HCEC 1CT (cell line): Measurements from ENCODE around the gene TNP1.

ENCODE experiments used
- DNase-seq: peaks from one replicate; pipeline ENCODE4 v3.0.0-alpha.2; 2017

The TNP1 gene, protein sequence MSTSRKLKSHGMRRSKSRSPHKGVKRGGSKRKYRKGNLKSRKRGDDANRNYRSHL

DNA sequence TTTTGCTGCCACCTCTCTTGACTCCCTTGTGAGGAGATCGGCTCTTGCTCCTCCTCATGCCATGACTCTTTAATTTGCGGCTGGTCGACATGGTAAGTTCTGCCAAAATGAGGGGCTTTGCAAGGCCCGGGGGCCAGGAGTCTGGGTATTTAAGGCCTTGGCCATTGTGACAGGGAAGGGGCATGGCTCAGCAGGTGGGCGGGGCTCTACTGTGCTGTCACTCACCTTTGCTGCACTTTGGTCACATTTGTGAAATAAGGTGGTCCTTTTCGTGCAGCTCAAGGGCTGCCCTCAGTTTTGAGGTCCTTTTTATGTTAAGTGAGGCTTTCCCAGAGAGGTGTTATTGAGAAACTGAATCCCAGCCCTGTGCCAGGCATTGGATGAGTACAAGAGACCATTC, at the start of gene TNP1:
TSS of gene TNP1 (minus strand) at position 121 of the 400 bp plus-strand sequence. CDS start at position 91, 30 bp downstream.
- DNase-seq: no peak

DNA sequence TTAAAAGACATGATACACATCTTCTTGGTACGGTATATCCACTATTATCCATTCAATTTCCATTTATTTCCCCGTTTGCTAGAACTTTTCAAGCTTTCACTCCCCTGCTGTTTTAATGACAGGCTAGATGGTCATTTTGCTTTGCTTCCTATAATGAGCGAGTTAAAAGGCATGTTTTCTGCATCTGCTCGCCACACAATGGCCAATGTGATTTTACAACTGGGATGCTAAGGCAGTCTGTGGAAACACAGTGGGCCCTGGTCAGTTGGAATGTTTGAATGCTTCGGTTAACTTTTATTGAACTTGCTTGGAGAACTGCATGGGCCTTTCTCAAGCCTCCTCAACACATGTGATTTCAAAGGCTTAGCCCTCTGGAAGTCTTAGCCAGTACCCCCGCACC, 48.4 kb upstream of the TNP1 start:
- DNase-seq: no peak

DNA sequence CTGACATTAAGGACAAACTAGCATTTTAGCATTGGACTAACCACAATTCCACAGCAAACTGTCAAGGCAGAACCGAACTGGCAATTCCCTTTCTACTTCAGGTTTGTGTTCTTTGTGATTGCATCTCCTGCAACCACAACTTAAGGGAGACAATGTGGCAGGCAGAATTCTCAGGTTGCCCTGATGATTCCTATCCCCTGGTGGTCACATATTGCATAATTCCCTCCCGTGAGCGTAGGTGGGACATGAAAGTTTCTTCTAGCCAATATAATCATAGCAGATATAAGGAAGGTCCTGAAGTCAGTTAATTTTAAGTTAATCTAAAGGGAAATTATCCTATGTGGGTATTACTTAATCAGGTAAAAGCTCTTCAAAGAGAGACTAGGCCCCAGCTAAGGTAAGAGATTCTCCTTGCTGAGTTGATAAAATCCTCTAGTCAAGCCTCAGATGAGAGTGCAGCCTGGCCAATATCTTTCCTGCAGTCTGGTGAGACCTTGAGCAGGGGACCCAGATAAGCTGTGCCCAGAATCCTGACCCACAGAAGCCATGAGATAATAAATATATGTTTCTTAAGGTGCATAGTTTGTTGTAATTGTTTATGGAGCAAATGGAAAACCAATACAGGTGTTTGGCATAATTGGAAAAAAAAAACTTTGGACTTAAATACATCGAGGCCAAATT, 45.9 kb upstream of the TNP1 start:
- DNase-seq: no peak

DNA sequence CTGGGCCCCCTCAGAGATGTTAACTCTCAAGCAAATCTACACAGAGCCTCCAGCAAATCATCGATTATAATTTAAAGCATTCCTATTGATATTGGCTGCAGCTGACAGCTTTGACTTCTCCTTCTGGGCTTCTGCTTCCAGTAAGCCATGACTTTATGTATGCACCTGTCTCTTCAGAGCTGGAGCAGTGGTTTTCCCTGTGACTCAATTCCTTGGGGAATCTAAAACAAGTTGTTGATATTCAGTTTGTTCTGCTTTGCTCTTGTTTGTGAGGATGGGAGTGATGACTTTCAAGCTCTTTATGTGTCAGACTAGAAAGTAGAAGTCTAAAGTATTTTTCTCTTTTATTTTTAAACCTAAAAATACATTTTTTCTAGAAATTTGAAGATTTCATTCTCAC, 45.1 kb upstream of the TNP1 start:
- no peak for DNase-seq

DNA sequence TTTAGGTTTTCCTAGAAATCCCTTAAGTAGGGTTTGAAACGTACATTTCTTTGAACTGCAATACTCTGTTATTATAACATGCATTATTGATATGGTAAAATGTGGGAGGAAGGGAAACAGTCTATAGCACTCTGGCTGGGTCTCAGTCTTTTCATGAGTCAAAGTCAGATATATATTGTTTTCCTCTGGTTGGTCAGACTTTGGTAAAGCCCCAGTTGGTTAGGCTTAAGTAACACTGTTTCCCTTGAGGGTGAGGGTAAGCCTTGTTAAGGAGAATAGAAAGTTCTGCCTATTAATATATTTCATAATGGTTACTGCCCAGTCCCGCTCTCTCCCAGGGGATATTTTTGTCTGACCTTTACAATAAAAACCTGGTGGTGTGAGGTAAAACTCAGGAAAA, 44.7 kb upstream of the TNP1 start:
- DNase-seq: no peak

DNA sequence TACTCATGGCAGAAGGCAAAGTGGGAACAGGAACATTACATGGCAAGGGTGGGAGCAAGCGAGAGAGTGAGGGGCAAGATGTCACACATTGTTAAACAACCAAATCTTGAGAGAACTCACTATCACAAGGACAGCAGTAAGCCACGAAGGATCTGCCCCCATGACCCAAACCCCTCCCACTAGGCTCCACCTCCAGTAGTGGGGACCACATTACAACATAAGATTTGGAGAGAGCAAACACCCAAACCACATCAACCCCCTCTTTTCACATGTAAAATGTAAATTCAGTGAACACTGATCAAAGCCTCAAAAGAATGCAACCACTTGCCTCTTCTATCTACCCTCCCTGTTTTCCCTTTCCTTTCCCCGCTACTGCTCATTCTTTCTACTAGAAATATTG, 43.6 kb upstream of the TNP1 start:
- DNase-seq: no peak

DNA sequence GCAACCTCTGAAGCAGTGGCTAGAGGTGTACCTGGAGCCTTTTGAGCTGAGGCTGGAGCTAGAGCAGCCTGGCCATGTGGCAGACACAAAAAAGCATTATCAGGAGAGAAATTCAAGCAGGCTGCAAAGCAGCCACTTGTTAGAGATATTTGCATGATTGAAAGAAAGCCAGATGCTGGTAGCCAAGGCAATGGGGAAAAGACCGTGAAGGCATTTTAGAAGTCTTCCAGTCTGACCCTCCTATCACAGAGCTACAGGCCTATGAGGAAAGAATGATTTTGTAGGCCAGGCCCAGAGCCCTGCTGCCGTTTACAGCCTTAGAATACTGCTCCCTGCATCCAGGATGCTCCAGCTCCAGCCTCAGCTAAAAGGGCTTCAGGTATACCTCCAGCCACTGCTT, 41.4 kb upstream of the TNP1 start:
- no peak for DNase-seq

DNA sequence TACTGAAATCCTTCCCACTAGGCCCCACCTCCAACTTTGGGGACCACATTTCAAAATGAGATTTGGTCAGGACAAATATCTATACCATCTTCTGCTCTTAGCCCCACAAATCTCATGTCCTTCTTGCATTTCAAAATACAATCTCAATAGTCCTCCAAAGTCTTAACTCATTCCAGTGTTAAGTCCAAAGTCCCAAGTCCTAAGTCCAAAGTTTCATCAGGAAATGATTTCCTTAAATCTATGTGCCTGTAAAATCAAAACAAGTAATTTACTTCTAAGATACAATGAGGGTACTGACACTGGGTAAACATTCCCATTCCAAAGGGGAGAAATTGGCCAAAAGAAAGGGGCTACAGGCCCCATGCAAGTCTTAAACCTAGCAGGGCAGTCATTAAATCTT, 40.5 kb upstream of the TNP1 start:
- no peak for DNase-seq

DNA sequence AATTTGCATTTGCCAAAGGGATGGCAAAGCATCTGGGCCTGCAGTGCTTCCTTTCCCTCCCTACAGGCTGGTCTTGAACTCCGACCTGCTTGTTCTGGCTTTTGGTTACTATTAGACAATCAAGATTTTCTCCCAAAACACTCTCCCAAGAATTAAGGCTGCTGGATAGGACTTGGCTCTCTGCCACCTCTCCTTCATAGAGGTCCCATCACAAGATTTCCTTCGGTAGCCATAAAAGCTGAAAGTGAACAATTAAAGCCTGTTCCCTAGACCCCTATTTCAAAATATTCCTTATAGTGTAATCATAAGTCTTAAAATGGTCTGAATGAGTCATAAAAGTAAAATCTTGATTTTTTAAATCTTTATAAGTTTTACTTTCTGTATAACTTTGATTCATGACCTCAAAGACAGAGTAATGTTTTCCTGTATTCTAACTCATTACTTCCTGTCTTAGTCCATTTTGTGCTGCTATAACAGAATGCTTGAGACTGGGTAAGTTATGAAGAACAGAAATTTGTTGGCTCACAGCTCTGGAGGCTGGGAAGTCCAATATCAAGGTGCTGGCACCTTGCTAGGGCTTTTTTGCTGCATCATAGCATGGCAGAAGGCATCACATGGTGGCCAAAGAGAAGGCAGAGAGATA, 37.8 kb upstream of the TNP1 start:
- DNase-seq: no peak

DNA sequence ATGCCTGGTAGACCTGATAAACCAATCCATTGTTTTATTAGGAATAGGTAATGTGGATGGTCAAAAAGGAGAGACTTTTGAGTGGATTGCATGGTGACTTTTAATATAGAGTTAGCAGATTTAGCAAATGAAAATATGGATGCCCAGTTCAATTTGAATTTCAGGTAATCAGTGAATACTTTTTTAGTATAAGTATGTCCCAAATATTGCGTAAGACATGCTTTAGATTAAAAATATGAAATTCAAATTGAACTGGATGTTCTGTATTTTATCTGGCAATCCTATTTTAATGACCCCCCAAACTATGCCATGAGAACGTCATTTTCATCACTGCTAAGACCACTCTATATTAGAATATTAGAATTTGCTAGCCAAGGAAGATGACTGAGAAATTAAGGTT, 30.3 kb upstream of the TNP1 start:
- DNase-seq: no peak

DNA sequence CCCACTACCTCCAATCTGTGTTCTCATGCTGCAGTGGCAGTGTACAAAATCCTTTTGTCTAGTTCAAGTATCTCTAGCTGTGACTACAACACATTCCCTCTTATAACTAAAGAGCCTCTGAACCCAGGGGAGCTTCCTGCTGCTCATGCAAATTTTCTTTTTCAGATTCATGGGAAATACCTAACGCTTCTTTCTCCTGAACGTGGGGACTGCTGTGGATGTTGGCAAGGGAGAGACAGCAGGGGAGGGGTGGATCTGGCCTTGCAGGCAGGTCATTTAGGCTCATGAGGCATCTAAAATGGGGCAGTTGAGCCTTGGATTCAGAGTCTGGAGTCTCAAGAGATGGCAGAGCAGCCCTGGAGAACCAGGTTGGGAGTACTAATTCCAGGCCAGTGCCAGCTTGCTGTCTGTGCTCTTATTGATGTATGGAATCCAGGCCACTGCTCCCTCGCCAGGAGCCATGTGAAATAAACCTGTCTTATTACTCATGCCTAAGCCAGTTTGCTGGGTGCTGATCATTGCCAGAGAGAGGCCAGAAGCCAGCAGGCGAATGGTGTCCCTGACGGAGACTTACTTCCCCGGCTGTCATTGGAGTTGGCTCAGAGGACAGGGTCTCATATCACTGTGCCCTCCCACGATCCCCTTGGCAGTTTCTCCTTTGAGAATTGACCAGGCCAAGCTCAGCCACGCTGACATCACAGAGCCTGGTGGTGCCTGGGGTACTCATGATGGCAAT, 29.2 kb upstream of the TNP1 start:
- DNase-seq: no peak

DNA sequence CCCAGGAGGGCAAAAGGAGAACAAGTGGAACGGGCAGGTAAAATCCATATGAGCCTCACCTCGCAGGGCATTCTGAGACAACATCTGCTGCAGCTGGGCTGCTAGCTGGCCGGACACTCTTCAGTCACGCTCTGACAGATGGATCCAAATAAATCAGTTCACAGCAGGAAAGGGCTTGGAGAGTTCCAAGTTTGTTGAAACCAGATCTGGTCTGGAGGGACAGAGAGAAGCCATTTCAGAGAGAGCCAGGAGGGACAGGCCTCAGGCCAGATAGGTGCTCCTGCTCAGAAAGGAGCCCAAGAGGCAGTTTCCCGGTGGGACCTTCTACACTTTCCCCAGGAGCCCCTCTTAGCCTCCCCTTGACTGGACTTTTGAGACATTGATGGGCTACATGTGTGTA, 28.2 kb upstream of the TNP1 start:
- DNase-seq: no peak

DNA sequence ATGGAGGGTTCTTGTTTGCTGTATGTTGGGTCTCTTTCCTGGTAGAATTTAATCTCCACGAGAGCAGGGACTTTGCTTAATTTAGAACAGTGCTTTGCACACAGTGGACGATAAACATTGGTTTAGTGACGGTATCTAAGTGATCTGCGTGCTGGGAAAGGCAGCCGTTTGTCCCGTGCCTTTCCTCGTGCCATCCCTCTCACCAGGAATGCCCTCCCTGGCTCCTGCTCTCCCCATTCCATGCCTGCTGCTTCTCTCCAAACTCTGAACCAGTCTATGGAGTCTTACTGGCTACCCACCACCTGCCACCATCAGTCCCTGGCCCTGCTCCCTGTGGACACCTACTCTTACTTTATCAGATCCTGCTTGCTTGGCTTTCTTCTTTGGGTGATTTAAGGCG, 27.3 kb upstream of the TNP1 start:
- no peak for DNase-seq

DNA sequence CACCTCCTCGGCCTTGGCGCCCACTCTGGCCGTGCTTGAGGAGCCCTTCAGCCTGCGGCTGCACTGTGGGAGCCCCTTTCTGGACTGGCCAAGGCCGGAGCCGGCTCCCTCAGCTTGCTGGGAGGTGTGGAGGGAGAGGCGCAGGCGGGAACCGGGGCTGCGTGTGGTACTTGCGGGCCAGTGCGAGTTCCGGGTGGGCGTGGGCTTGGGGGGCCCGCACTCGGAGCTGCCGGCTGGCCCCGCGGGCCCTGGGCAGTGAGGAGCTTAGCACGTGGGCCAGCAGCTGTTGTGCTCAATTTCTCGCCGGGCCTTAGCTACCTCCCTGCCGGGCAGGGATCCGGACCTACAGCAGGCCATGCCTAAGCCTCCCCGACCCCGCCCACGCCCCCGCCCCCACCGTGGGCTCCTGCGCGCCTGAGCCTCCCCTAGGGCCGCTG, 25.3 kb upstream of the TNP1 start:
- DNase-seq: no peak

DNA sequence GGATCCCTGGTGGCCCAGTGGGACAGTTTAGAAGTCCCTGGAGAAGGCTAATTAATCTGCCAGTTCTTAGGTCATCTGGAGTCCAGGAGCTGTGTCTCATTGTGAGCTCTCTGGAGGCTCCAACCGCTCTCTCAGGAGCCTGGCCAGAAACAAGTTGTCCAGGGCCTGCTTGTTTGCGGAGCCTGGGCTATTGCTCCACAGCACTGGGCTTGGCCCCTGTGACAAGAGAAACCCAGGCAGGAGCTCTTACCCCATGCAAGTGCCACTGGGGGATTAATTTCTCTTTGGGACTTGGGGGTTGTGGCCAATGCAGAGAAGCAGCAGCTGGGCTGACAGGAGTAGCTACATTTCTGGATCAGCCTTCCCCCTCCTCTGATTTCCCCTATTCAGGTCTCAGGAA, 24.5 kb upstream of the TNP1 start:
- DNase-seq: no peak

DNA sequence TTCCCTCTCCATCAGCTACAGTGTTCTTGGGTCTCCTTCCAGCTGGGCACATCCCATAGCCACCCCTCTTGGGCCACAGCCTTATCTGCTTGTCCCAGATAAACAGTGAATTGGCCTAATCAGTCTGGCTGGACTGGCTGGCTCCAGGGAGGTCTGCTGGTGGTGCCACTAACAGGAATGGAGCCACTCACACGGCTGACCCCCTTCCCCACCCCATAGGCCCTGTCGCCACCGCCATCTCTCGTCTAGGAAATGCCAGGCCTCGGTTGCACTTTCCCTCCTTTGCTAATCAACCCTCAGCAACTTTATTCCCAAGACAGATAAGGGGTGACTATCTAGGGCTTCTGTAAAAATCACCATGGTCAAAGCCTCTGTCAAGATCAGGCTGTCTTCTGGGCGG, 23.0 kb upstream of the TNP1 start:
- no peak for DNase-seq

DNA sequence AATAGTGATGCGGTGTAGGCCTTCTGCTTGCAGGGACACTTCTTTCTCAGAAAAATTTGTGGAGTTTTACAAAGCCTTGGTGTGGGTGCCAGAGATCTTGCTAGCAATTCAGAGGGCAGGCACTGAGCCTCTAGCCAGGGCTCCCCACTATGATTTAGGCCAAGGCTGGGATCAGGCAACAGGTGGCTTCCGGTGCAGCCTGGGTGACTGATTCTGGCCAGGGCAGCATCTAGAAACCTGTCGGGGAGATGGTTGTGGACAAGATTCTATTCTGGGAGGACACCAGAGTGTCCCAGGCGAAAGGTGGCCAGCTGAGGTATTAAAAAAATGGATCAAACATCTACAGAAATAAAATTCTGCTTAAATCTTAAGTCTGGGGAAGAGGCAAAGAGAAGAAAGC, 21.5 kb upstream of the TNP1 start:
- no peak for DNase-seq

DNA sequence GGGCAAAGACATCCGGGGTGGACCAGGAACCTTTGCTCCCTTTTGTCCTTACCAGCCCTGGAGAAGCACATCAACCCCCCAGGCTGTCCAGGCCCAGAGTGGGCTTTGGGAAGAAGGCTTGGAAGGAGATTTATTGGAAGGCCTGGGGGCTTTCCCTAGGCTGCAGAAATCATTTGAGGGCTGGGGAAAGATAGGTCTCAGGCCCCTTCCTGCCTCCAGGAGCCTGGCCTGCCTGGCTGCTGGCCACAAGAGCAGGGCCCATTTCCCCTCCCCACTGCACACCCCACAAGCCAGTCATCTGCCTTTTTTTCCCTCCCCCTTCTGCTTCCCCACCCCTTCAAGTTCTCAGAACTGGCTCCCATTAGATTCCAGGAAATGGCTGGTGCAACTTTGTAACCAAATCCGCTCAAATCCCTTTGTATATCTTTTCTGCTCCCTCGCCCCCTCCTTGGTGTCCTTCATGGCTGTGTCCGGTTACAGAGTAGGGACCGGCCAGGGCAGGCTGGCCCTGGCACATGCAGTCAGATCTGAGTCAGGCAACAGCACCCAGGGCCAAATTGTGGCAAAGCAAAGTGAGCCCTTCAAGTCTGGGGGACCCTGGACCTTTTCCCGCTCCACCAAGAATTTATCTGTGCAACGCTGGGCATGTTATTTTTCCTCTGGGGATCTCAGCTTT, 20.8 kb upstream of the TNP1 start:
- no peak for DNase-seq

DNA sequence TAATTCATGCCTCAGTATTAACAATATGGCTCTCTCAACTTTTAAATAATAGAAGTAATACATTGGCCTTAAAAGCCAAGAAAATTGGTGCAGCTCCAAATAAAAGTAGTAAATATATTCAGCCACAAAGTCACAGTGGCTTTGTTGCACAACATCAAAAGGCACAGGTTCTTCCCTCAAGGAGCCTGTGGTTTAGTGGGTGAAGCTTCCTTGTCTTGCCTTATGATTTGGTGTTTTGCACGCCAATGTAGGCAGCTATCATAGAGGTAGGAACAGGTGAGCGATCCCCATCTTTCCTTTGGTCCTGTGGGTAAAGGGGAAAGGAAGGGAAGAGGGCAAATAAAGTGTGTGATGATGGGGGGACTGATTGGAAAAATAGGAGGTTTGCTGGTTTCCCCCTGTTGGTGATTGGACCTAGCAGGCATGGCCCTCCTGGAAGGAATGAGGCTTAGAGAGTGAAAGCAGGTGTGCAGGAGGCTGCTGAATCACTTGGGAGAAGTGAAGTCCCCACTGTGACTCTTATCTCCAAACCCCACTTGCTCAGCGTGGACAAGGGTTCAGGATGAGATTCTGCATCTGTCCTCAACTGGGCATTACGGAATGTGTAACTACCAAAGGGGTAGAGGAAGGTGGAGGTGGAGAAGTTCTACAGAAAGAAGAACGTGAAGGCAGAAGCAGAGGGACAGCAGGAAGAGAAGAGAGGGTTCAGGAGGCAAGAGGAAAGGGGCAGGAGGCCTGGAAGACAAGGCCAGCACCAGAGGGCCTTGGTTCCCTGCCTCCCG, 20.1 kb upstream of the TNP1 start:
- DNase-seq: no peak

DNA sequence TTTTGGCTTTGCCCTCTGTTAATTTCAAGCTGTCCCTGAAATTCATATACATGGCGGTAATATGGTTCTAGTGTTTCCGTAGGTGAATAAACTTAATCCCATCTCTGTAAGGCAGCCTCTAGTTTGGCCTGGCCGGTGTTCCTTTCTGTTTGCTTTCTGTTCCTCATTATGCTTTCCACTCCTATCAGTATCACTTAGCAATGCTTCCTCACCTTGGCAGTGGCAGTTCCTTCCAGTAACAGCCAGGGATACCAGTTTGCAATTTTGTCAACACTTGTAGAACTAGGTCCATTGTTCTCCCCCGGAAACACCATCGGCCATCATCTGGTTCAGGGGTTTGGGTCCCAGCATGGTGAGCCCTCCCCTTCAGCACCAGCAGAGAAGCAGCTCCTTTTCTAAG, 18.2 kb upstream of the TNP1 start:
- no peak for DNase-seq

DNA sequence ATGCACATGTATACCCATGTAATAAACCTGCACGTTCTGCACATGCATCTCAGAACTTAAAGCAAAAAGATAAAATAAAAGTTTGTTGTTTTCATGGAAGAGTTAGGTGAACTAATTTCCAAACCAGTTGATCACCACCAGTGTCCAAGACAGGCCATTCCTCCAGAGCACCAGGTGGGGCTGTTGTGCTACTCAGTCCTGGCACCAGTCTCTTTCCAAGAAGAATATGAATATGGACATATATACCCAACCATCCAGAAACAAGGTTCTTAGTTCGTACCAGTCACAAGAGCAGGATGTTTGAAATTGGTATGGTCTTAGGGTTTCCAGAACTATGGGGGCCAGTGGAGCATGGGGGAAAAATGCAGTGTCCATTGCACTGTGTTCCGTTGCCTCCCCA, 17.2 kb upstream of the TNP1 start:
- peak; percentile 32 for DNase-seq

DNA sequence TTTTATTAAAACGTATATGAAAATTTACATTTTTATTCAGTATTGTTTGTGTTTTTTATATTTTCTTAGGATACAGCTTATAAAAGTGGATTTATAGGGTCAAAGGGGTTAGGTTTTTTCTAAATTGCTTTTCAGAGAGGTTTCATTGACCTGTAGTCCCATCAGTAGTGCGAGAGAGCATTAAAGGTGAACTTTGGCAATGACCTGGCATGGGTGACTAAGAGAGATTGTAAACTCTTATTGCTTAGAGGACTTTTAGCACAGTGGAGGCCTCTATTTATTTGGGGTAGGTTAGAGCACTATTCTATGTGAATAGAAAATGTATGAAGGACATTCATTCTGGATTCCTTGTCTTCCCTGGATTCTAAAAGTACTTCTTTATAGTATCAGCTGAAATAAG, 16.0 kb upstream of the TNP1 start:
- DNase-seq: no peak

DNA sequence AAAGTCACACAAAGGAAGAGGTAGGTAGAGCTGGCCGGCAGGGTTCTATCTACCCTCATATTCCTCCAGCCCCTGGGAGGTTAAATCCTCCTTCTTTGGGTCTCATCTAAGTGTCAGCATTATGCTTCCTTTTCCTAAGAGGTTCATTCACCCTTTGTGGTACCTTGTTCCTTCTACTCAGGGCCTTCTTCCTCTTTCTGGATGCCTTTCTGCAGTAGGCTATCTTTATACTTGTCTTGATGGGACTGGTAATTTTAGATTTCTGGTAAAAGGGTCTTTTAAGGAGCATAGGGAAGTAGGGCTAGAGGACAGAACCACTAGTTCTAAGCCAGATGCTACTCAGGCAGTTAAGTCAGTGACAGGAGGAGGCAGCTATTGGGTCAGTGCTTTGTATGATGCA, 13.7 kb upstream of the TNP1 start:
- DNase-seq: no peak
